WTC11 (cell line): Measurements from ENCODE around the gene SFTPD. TPM values are rescaled to one million over a fixed set of nuclear protein-coding genes. Genes with fewer than 3 reads are reported as not detected.

Experiments used
- ATAC-seq: fragments of 200-7000 bp; cut with Tn5 transposase; 2 replicates; pipeline ENCODE4 v1.10.0; 2021; ENCODE audit warnings: mild to moderate bottlenecking, moderate library complexity
- CTCF ChIA-PET: fragments of 300-600 bp; sonication (Branson Sonifier 250); formaldehyde crosslinking; loops from one replicate; lab custom pipeline; 2021; ENCODE audit warnings: antibody characterized with exemption; lab: Charles Lee
- POLR2A ChIA-PET: fragments of 350-600 bp; sonication (Branson Sonifier 250); formaldehyde crosslinking; loops from one replicate; lab custom pipeline; 2021; ENCODE audit warnings: antibody characterized with exemption; lab: Charles Lee
- DNase-seq: peaks from one replicate; pipeline ENCODE4 v3.0.0; 2021; ENCODE audit warnings: low spot score
- H3K27ac Mint-ChIP-seq: 2 replicates; pipeline ENCODE4 v1.8.0; 2021; ENCODE audit warnings: mixed read lengths
- H3K27me3 Mint-ChIP-seq: 2 replicates; pipeline ENCODE4 v1.8.0; 2021; ENCODE audit warnings: low read depth, mild to moderate bottlenecking, moderate library complexity, mixed read lengths
- H3K36me3 Mint-ChIP-seq: 2 replicates; pipeline ENCODE4 v1.8.0; 2021; ENCODE audit warnings: mixed read lengths
- H3K4me1 Mint-ChIP-seq: 2 replicates; pipeline ENCODE4 v1.8.0; 2022; ENCODE audit warnings: mixed read lengths
- H3K4me3 Mint-ChIP-seq: 2 replicates; pipeline ENCODE4 v1.8.0; 2021; ENCODE audit warnings: mild to moderate bottlenecking, moderate library complexity, mixed read lengths
- H3K9me3 Mint-ChIP-seq: 2 replicates; pipeline ENCODE4 v1.8.0; 2021; ENCODE audit warnings: mixed read lengths
- ATF3 ChIP-seq: sonication (generic); formaldehyde crosslinking; conservative IDR thresholded peaks from 2 replicates; pipeline ENCODE4 v1.8.1; 2022; ENCODE audit warnings: mild to moderate bottlenecking, missing genetic modification reagents
- ATF6 ChIP-seq: sonication (generic); formaldehyde crosslinking; IDR thresholded peaks from 2 replicates; pipeline ENCODE4 v1.8.1; 2023; ENCODE audit warnings: mild to moderate bottlenecking, missing genetic modification reagents
- FOXP1 ChIP-seq: sonication (generic); formaldehyde crosslinking; IDR thresholded peaks from 2 replicates; pipeline ENCODE4 v1.8.0; 2022; ENCODE audit warnings: missing genetic modification reagents, mild to moderate bottlenecking, moderate library complexity, borderline replicate concordance
- HMGA2 ChIP-seq: fragments of 250-450 bp; sonication (Bioruptor Pico); IDR thresholded peaks from 2 replicates; pipeline ENCODE4 v1.4.0; 2021; ENCODE audit warnings: mild to moderate bottlenecking, moderate library complexity
- MLX ChIP-seq: sonication (generic); formaldehyde crosslinking; IDR thresholded peaks from 2 replicates; pipeline ENCODE4 v1.8.1; 2023; ENCODE audit warnings: mild to moderate bottlenecking, missing genetic modification reagents, moderate library complexity
- MXD4 ChIP-seq: fragments of 250-450 bp; sonication (Bioruptor Pico); IDR thresholded peaks from 2 replicates; pipeline ENCODE4 v1.8.0; 2021; ENCODE audit warnings: mild to moderate bottlenecking, moderate library complexity, borderline replicate concordance
- NR3C1 ChIP-seq: sonication (generic); formaldehyde crosslinking; conservative IDR thresholded peaks from 2 replicates; pipeline ENCODE4 v1.8.1; 2023; ENCODE audit warnings: low read depth, mild to moderate bottlenecking, missing genetic modification reagents
- PREB ChIP-seq: sonication (generic); formaldehyde crosslinking; IDR thresholded peaks from 2 replicates; pipeline ENCODE4 v1.8.1; 2022; ENCODE audit warnings: mild to moderate bottlenecking, missing genetic modification reagents, moderate library complexity, borderline replicate concordance
- STAT6 ChIP-seq: sonication (generic); formaldehyde crosslinking; conservative IDR thresholded peaks from 2 replicates; pipeline ENCODE4 v1.8.1; 2023; ENCODE audit warnings: mild to moderate bottlenecking, low read depth, missing genetic modification reagents, moderate library complexity
- ZBTB43 ChIP-seq: sonication (generic); formaldehyde crosslinking; IDR thresholded peaks from 2 replicates; pipeline ENCODE4 v1.8.1; 2023; ENCODE audit warnings: mild to moderate bottlenecking, missing genetic modification reagents
- ZNF263 ChIP-seq: sonication (generic); formaldehyde crosslinking; IDR thresholded peaks from 2 replicates; pipeline ENCODE4 v1.8.1; 2022; ENCODE audit warnings: low read depth, mild to moderate bottlenecking, moderate library complexity, missing genetic modification reagents
- ZNF423 ChIP-seq: fragments of 250-450 bp; sonication (Bioruptor Pico); IDR thresholded peaks from 2 replicates; pipeline ENCODE4 v2.1.2; 2022; ENCODE audit warnings: mild to moderate bottlenecking, moderate library complexity
- ZSCAN18 ChIP-seq: fragments of 250-450 bp; sonication (Bioruptor Pico); IDR thresholded peaks from 2 replicates; pipeline ENCODE4 v2.1.2; 2022; ENCODE audit warnings: mild to moderate bottlenecking, moderate library complexity
- total RNA-seq: library from RNA; stranded (reverse); gene quantifications from 3 replicates; pipeline ENCODE4 v1.2.3, GENCODE V29; 2021
- TF ChIP-seq, protein P1 (sequence below): sonication (generic); formaldehyde crosslinking; IDR thresholded peaks from 2 replicates; pipeline ENCODE4 v1.8.1; 2022; ENCODE audit warnings: mild to moderate bottlenecking, moderate library complexity, missing genetic modification reagents
- TF ChIP-seq, protein P2 (sequence below): sonication (generic); formaldehyde crosslinking; IDR thresholded peaks from 2 replicates; pipeline ENCODE4 v1.8.1; 2022; ENCODE audit warnings: missing genetic modification reagents, borderline replicate concordance
- TF ChIP-seq, protein P3 (sequence below): sonication (generic); formaldehyde crosslinking; IDR thresholded peaks from 2 replicates; pipeline ENCODE4 v1.8.1; 2023; ENCODE audit warnings: mild to moderate bottlenecking, moderate library complexity, missing genetic modification reagents
- TF ChIP-seq, protein P4 (sequence below): sonication (generic); formaldehyde crosslinking; IDR thresholded peaks from 2 replicates; pipeline ENCODE4 v1.8.1; 2022; ENCODE audit warnings: low read depth, missing genetic modification reagents, borderline replicate concordance

The SFTPD gene
- total RNA-seq, 1 experiment from 2014 or later, result 0.66 TPM

GRCh38 chr10:79981450-79982361 is 32.8 kb upstream of the SFTPD start:
- ATAC-seq, result peak; percentile 82
- CTCF ChIA-PET, result interaction anchor here (1.0 to 2.4 kb wide), 3 partner anchors 48 to 149 kb away, joined by 3 to 6 read pairs (median 3); no protein-coding TSS in a partner anchor
- TF ChIP-seq MLX (no peak), FOXP1 (CRISPR knock-in tag) (no peak; the same call in 1 of the 2 replicates), ZBTB43 (CRISPR knock-in tag) (0 out of 2 replicates have a peak, but pooled peaks have one; percentile 11), ZNF423 (peak; percentile 86), PREB (CRISPR knock-in tag) (no peak), NR3C1 (CRISPR knock-in tag) (no peak), MXD4 (CRISPR knock-in tag) (no peak), ZNF263 (CRISPR knock-in tag) (0 out of 2 replicates have a peak, but pooled peaks have one; percentile 34), STAT6 (no peak), ZSCAN18 (no peak), ATF3 (CRISPR knock-in tag) (no peak), HMGA2 (no peak), ATF6 (CRISPR knock-in tag) (no peak)
- TF ChIP-seq, protein P1, sequence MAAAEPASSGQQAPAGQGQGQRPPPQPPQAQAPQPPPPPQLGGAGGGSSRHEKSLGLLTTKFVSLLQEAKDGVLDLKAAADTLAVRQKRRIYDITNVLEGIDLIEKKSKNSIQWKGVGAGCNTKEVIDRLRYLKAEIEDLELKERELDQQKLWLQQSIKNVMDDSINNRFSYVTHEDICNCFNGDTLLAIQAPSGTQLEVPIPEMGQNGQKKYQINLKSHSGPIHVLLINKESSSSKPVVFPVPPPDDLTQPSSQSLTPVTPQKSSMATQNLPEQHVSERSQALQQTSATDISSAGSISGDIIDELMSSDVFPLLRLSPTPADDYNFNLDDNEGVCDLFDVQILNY (CRISPR knock-in tag), result no peak; the same call in 1 of the 2 replicates
- TF ChIP-seq, protein P2, sequence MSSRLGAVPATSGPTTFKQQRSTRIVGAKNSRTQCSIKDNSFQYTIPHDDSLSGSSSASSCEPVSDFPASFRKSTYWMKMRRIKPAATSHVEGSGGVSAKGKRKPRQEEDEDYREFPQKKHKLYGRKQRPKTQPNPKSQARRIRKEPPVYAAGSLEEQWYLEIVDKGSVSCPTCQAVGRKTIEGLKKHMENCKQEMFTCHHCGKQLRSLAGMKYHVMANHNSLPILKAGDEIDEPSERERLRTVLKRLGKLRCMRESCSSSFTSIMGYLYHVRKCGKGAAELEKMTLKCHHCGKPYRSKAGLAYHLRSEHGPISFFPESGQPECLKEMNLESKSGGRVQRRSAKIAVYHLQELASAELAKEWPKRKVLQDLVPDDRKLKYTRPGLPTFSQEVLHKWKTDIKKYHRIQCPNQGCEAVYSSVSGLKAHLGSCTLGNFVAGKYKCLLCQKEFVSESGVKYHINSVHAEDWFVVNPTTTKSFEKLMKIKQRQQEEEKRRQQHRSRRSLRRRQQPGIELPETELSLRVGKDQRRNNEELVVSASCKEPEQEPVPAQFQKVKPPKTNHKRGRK (CRISPR knock-in tag), result no peak
- TF ChIP-seq, protein P3, sequence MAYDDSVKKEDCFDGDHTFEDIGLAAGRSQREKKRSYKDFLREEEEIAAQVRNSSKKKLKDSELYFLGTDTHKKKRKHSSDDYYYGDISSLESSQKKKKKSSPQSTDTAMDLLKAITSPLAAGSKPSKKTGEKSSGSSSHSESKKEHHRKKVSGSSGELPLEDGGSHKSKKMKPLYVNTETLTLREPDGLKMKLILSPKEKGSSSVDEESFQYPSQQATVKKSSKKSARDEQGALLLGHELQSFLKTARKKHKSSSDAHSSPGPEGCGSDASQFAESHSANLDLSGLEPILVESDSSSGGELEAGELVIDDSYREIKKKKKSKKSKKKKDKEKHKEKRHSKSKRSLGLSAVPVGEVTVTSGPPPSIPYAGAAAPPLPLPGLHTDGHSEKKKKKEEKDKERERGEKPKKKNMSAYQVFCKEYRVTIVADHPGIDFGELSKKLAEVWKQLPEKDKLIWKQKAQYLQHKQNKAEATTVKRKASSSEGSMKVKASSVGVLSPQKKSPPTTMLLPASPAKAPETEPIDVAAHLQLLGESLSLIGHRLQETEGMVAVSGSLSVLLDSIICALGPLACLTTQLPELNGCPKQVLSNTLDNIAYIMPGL (CRISPR knock-in tag), result peak; percentile 55; the same call in 1 of the 2 replicates
- TF ChIP-seq, protein P4, sequence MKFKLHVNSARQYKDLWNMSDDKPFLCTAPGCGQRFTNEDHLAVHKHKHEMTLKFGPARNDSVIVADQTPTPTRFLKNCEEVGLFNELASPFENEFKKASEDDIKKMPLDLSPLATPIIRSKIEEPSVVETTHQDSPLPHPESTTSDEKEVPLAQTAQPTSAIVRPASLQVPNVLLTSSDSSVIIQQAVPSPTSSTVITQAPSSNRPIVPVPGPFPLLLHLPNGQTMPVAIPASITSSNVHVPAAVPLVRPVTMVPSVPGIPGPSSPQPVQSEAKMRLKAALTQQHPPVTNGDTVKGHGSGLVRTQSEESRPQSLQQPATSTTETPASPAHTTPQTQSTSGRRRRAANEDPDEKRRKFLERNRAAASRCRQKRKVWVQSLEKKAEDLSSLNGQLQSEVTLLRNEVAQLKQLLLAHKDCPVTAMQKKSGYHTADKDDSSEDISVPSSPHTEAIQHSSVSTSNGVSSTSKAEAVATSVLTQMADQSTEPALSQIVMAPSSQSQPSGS, result no peak

More at GRCh38 chr10:79981450-79982361, 32.8 kb upstream of the SFTPD start:
- peak overlapping the region; percentile 72 for H3K4me3 Mint-ChIP-seq
- H3K36me3 Mint-ChIP-seq, result peaks cover 2% of the 10 kb centered on the region; the same call in 1 of the 2 replicates
- H3K4me1 Mint-ChIP-seq, result peaks cover 25% of the 10 kb centered on the region
- H3K9me3 Mint-ChIP-seq, result peaks cover 8% of the 10 kb centered on the region
- POLR2A ChIA-PET, result no interaction called here
- H3K27me3 Mint-ChIP-seq, result peaks cover 56% of the 10 kb centered on the region
- DNase-seq, result peak; percentile 66
- H3K27ac Mint-ChIP-seq, result no peak overlapping the region
